AG09319 (cell line): ENCODE measurements around the gene IL1A.

Experiments used
- DNase-seq: peaks from one replicate; pipeline ENCODE4 v3.0.0-alpha.2; 2010; ENCODE audit warnings: low read depth; ENCODE audit errors: extremely low read depth
- TF ChIP-seq, protein P1 (sequence below): IDR thresholded peaks from 2 replicates; pipeline ENCODE4 v1.5.1; 2011; ENCODE audit warnings: low read depth, mild to moderate bottlenecking, inconsistent platforms, low read length, moderate library complexity

IL1A gene

GRCh38 chr2:112809112-112809511 is 24.8 kb upstream of the IL1A start:
- TF ChIP-seq, protein P1, sequence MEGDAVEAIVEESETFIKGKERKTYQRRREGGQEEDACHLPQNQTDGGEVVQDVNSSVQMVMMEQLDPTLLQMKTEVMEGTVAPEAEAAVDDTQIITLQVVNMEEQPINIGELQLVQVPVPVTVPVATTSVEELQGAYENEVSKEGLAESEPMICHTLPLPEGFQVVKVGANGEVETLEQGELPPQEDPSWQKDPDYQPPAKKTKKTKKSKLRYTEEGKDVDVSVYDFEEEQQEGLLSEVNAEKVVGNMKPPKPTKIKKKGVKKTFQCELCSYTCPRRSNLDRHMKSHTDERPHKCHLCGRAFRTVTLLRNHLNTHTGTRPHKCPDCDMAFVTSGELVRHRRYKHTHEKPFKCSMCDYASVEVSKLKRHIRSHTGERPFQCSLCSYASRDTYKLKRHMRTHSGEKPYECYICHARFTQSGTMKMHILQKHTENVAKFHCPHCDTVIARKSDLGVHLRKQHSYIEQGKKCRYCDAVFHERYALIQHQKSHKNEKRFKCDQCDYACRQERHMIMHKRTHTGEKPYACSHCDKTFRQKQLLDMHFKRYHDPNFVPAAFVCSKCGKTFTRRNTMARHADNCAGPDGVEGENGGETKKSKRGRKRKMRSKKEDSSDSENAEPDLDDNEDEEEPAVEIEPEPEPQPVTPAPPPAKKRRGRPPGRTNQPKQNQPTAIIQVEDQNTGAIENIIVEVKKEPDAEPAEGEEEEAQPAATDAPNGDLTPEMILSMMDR, result no peak
- DNase-seq, result no peak

GRCh38 chr2:112807233-112807807 is 23.0 kb upstream of the IL1A start:
- TF ChIP-seq, protein P1, result no peak
- DNase-seq, result no peak

GRCh38 chr2:112805542-112805941 is 21.2 kb upstream of the IL1A start:
- TF ChIP-seq, protein P1, result no peak
- DNase-seq, result no peak

DNA sequence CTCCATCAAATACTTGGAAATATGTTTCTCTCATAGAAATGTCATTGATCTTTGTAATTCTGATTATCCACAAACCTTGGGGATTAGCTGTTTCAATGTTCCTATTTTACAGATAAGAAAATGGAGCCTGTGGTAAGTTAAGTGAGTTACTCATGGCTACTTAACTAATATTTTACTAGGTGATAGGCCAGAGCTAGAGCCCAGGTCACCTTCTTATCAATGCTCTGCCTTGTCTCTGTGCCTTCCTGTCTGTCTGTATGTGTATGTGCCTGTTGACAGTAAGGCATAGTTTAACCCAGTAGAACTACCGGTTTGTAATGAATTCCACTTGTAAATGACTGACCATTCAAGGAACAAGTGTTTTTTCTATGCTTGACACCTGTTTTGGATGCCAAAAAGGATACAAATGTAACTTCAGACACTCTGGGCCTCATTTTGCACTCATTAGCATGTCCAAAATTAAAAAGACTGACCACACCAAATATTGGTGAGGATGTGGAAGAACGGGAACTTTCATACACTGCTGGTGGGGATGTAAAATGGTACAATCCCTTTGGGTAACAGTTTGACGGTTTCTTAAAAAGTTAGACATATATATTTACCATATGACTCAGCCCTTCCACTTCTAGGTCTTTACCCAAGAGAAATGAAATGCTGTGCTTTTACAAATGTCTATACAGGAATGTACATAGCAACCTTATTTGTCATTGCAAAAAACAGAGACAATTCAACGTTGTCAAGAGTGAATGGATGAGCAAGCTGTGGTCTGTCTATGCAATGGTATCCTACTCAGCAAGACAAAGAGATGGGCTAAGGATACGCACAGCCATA is 19.6 kb upstream of the IL1A start:
- TF ChIP-seq, protein P1, result no peak
- DNase-seq, result no peak

DNA sequence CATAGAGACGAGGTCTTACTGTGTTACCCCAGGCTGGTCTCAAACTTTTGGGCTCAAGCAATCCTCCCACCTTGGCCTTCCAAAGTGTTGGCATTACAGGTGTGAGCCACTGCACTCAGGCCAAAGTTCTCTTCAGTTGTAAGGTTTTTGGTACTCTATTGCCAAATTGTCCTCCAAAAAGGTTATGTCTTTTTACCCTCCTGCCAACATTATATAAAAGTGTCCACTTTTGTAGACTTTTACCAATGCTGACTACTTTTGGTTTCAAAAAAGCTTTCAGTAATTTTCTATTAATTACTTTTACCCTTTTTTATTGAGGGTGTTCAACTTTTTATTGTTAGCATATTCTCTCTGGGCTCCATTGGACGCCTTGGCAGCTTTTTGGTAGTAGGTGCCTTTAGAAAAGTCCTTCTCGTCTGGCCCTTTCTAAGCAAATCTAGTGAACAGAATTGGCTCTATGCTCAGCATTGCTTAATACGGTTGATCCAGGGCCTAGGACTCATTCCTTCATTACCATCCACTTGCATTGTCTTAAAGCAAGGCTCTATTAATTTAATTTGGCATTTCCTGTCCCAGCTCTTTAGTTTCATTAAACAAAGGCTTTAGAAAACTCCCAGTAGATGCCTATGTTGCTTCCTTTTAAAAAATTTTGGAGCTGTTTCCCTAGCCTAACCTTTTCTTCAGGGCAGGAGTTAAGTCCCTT is 16.7 kb upstream of the IL1A start:
- DNase-seq, result no peak
- TF ChIP-seq, protein P1, result no peak

GRCh38 chr2:112798979-112799975 is 15.0 kb upstream of the IL1A start:
- DNase-seq, result no peak
- TF ChIP-seq, protein P1, result no peak
